SHP77 (cell line): ENCODE results near the gene WDR7.
A peak's percentile ranks its signal among the peaks of the same experiment; 100 is the strongest.

ENCODE experiments used
- DNase-seq, 2 experiments: peaks; one replicate each; lab custom pipeline; 2025; lab: John Stamatoyannopoulos, UW

WDR7 gene

DNA sequence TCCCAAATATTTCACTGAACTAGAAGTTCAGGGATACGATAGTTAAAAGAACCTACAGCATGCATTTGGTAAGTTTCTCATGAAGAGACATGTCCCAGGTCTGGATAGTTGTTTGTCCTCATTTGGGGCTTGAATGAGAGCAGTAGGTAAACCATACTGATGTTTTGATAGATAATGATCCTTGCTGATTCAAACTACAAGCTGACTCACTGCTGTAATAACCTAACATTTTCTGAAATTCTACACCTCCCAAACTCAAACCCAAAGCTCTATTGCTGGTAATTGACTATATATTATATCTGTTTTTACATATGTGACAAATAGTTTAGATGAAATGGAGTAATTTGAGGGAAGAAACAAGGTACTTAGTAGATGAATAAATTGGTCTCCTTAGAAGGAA is 341.6 kb downstream of the WDR7 start:
- DNase-seq: no peak

DNA sequence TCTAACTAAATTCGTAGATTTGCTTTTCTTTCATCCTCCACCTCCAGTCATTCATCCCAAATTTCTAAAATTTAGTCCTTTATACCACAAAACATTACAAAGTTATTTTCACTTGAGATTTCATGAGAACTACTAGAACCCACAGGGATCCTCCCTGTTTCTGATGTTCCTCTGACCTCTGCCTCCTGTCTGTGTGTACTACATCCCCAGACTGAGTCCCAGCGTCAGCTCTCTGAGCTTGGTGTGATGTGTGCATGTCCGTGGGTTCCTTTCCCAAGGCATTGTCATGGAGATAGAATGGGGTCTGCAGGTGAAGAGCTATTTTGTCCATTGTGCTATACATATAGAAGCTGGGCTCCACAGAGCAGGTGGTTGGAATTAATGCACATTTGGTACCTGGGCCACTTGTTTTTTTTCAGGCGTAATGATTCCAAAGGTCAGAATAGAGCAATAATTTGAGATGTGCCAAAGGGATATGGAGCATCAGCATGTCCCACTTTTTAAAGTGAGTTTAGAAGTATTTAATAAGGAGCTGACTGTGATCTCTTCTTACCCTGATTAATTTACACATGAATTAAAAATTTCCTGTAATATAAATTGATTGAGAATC is 344.5 kb downstream of the WDR7 start:
- peak in 1 of 2 experiments; percentile 11 for DNase-seq

DNA sequence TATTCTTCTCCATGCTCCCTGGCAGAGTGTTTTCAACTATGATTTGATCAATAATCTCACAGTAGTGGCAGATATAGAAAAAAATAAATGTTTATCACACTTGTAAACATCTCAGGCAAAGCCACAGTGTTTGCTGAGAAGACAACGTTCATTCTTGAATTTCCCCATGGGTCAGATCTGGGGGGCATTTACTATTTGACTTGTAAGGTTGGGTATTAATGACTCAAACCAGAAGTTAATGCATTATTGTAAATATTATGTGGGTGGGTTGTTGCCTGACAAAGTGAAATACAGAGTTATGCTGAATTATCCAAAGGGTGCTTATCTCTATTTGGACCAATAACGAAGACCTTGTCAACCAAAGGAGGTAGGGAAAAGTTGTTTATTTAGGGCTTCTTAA is 346.0 kb downstream of the WDR7 start:
- no peak for DNase-seq

DNA sequence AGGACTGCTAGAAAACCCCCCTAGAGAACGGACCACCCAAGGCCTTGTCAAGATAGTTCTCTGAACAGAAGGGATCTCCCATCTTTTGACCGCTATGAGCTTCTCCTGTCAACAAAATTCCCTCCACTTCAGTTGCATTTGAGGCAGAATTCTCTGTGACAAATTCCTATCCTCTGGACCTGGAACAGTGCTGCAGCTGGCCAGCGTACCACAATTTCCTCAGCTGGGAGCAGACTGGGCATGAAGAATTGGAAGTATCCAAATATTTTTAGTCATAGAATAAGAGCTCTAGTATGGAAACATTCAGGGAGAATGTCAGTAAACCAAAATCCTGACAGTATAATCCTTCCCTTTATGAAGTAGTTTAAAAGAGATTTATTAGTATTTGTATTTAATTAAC is 348.7 kb downstream of the WDR7 start:
- no peak for DNase-seq

DNA sequence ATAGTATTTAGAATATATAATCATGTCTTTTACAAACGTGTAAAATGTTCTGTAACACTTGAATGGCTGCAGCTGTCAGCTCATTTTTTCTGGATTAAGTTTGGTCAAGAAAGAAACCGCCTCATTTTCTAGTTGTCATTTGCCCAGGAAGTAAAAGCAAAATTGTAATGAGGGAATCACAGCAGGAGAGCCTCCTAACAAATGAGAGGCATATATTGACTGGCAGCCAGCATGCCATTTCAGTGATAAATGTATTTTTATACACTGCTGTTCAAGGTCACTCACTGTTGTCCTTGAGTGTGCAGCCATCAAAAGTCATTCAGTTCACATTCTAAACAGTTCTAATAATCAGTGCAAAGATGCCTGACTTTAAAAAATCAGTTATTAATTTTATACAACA is 351.5 kb downstream of the WDR7 start:
- DNase-seq: no peak

DNA sequence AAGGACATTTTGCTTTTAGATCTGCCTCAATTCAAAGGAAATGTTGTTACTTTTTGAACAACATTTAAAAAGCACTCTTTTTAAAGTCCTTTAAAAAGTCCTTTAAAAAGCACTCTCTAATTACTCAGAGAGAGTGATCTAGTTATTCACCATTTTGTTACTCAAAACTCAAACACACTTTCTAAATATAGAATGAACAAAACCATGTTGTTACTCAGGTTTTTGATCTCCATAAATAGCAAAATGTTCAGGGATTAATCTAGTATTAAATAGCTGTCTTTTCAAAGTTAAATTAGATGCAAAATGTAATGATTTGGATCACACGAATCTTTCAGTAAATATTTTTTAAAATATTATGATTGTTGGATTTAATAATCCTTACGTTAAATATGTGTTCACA is 352.2 kb downstream of the WDR7 start:
- no peak for DNase-seq

DNA sequence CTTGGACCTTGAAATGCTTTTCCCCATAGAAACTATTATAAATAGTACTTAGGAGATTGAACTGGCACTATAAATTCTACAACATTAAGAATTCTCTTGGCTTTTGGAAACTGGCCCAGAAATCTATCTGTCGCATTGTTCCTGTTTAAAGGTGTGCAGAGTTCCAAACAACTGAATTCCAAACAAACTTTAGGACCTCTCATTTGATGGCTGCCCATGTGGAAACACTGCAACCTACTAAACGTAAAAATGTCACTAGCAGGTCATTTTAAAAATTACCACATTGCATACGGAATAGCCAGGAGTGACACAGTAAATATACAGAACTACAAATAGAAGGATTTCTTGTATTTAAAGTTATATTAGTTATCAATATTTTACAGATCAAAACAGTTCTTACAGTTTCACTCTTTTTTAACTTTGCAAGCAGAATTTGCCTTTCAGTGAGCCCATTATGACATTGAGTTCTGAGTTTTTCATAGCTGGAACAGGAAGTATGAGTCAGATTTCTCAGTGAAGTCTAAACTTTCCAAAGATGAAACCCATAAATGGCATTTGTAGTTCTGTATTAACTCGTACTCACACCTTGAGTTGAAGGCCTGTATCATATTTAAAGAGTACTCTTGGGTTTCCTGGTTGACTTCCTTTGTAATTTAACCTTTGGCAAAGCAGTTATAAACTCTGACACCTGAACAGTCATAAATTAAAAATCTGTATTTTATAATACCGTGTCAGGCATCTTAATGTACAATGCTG is 353.4 kb downstream of the WDR7 start:
- DNase-seq: no peak

DNA sequence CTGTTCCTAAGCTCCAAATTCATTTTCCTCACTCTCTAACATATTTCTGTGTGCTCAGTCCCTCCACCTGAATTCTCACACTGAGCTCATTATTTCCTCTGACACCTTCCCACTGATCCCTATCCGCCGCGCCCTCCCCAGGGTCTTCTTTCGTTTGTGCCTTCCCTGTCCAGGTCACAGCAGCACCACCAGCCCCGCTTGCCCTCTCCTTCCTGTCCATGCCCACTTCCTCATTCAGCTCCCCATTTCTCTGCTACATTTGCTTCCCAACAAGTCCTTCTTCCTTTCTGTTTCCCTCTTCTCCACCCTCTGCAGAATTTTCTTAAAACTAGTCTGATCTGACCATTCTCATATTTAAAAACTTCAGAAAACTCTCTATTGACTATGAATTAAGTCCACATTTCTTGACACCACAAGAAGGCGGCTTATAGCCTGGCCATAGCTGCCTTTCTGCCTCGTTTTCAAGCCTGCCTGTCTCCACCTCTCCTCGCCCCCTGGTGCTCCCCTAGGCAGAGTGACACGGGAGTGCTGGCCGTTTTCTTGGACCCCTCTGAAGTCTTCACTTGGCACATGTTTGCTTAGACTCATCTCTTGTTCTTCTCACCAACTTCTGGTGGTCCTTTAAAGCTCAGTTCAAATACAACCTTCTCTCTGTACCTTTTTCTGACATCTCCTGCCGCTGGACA is 357.0 kb downstream of the WDR7 start:
- no peak for DNase-seq

DNA sequence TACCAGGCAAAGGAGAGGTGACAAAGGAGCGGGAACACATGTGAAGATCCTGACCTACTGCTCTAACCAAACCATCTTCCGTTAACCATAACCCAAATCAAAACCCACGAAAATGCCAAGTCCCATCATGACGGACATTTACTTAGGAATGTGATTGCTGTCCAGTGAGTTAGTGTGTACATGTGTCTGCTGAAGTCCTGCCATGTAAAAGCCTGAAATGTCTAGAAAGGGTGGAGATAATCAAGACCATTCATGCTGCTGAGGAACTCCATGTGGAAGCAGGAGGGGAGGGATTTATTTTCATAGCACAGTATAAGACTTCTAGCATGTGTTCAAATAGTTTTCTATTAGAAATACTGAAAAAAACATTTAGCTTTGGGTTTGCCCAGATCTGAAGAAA is 358.7 kb downstream of the WDR7 start:
- no peak for DNase-seq

DNA sequence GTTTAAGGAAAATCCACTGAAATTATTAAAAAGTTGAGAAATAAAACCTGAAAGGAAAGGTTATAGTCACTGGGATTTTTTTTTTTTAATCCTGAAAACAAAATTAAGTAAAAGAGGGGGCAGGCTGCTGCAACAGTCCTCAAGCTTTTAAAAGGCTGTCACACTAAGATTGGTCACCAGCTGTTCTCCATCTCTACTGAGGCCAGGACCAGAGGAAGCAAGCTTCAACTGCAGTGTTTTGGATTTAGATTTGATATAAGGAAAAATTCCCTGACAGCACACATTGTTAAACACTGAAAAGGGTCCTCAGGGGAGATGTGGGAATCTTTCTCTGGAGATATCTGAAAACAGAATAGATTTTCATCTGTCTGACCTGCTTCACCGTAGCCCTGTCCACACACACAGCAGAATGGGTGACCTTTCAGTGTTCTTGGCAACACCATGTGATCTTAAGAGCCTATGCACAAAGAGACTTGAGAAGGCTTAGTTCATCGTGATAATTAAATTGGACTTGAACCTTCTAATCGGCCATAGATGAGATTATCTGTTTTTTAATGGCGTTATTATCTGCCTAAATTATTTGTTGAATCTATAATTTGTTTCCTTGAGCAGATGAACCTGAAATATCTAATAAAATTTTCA is 363.7 kb downstream of the WDR7 start:
- no peak for DNase-seq

DNA sequence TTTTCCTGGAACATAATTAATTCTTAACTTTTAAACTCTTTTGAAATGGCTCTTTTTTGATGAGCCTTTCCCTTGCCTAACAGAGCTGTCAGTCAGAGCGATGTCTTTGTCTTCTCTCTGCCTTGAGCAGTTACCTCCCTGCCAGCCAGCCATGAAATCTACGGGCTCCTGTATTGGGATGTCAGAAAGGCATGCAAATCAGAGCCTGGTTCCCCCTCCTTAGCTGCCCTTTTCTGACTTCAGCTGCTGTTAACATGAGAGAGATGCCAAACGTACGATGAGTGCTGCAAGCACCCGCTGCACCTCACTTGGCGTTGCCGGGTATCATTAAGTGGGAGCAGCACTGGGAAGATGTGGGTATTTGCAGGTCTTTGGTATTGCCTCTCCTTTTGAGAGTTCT is 364.3 kb downstream of the WDR7 start:
- DNase-seq: no peak

DNA sequence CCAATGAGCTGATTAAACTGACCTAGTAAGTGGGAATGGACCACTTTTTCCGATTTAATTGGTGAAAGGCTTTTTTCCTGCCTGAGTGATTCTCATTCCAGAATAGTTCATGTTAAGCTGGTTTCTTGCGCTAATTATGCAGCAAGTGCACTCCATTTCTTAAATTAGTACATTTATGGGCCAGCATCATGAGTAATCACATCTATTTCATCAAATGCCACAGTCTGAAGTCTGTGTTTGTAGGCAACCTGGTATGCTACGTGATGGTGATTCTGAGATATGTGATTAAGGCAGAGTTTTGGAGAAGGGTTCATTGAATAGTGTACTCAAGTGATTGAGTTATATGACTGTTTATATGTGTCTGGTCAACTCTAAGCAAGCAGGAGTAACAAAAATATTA is 367.7 kb downstream of the WDR7 start:
- DNase-seq: no peak

DNA sequence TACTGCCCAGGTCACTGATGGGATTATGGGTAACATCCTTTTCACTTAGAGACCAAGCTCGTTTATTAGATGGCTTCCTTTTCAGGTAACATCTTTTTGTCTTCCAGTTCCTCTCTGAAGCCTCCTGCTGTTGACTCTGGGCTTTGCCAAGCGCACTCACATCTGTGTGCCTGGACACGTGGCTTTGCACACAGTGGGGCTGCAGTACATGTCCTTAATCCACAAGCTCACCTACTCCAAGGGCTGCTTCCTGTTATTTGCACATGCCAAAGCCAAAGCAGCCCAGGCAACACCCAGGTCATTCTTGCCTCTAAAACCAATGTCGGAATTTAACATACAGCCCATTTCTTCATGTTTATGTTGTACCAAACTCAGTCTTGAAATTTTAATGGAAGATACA is 371.6 kb downstream of the WDR7 start:
- DNase-seq: no peak

DNA sequence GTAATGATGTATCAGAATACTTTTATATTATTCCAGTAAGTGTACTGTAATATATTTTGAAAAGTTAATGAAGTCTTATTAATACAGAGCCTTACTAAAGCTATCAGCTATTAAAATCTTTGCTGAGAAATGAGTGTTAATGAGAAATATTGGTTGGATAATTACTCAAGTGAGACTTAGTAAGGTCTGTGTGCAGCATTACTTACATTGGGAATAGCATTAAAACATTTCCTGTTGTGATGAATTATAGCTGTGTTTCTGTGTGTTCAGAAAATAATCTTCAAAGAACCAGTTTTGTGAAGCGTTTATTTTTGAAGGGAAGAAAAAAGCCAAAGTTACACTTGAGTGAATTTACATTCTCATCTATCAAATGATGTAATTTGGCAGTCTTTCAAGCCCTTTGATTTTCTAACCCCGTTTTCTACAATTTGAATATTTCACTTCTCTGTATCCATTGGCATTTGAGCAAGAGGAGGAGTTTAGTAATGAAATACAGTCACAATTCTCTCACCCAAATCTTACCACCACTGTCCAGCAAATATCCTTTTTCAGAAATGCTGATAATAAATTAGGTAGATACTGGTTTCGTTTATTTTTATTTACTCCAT is 372.2 kb downstream of the WDR7 start:
- no peak for DNase-seq

DNA sequence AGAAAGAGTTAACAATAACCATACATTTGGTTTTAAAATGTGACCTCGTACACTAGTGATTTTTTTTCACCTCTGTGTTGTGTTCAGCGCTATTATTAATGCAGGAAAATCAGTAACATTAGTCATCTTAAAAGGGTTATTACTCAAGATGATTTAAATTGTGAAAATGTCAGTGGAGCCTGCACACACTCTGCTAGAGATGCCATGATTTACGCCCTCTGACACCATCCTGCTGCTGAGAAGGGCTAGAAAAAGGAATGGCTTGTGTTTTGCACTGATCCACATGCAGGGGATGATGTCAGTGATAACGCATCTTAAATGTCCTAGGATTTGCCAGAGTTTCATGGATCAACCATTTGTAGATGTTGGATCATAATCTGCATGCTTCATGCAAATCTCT is 374.4 kb downstream of the WDR7 start:
- DNase-seq: no peak

DNA sequence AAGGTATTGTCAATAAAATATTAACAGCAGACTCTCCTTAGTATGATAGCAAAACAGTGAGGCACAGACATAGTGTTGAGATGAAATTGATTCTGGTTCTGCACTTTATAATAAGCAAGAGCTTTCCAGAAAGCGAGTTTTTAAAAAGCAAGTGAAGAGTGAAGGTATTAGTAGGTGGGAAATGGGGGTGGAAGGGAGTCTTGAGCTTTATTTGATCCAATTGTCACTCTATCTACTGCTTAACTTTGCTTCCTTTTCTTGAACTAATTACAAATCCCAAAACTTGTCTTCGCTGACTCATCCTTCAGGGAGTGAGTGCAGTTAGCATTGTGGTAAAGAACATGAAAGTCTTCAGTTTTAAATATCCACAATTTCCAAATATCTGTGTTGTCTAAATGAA is 375.2 kb downstream of the WDR7 start:
- DNase-seq: no peak

DNA sequence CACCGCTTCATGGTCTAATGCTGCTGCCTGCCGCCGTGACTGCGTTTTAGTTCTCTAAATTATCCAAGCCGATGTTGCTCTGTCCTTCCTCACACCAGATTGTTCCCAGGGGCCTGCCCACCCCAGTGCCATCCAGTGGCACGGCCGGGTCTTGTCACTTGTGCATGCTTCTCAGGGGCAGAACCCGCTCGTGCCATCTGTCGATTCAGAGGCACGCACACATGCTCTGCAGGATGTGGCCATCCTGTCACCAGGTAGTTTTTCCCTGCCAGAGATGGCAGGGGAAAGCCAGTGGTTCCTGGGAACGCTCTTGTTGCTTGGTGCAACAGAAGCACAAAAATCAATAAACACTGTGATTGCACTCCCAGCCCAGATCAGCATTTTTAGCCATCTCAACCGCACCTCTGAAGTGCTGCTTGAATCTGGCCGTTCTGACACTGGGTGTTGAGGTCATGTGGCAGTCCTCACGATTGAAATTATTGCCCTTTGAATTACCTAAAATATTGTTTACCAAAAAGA is 376.1 kb downstream of the WDR7 start:
- DNase-seq: peak in 1 of 2 experiments; percentile 22

DNA sequence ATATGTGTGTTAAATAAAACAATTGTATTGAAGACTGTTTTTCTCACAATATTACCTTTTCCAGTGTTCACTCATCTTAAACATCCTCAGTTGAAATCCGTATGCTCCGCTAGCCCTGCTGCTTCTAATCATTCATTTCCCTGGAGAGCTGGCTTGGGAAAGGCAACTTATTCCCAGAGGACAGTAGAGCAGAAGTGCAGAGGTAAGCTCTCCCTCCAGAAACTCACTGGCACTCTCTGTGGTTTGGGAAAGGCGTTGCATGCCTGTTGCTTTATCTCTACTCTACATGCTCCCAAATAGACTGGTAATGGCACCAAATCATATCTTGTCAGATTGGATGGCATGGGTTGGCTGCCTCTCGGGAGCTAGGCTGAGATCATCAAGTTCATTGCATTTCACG is 378.6 kb downstream of the WDR7 start:
- DNase-seq: peak in 1 of 2 experiments; percentile 27

DNA sequence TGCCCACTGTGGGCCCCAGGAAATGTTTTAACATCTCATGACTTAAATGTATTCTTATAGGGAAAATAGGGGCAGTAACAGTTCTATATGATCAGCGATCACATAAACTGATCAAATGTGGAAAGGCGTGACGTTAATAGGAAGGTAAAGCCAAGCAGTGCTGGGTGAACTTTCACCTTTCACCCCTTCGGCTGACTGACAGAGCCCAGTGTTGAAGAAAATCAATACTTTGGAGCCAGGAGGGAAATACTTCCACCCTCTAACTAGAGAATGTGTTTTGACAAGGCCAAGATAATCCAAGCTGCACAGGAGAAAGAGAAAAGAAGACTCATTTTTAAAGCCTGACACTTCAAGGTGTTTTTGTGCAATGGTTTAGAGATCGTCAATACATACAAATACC is 379.3 kb downstream of the WDR7 start:
- DNase-seq: no peak

DNA sequence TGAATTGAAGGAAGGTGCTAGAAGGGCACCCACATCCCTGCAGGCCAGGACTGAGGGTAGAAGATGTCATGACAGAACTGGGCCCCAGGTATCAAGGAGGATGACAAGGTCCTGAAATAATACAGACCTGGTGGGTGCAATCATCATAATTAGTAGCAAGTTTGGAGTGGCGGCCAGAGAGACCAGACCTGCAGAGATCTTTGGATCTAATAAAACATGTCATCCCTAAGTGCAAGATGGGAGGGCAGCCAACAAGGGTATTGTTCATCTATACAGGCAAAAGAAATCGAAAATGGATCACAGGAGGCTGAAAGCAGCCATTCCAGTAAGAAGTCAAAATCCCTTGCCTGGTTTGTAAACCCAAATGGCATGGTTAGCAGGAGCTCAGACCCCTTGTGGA is 384.4 kb downstream of the WDR7 start:
- no peak for DNase-seq

DNA sequence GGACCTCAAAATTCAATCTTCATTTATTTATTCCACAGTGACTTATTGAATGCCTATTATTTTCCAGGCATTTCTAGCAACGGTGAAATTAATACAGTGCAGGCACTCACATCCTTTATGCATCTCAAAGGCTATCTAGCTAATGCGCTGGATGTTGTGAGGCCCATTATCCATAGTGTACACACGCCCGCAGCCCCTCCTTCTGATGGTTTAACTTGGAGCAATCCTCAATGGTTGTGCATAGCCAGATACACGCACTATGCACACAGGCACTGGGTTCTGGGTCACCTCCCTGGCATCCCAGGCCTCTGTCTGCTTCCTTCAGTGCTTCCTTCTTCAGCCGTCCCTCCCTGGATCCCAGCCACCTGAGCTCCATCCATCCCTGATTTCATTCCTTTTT is 387.2 kb downstream of the WDR7 start:
- DNase-seq: no peak

DNA sequence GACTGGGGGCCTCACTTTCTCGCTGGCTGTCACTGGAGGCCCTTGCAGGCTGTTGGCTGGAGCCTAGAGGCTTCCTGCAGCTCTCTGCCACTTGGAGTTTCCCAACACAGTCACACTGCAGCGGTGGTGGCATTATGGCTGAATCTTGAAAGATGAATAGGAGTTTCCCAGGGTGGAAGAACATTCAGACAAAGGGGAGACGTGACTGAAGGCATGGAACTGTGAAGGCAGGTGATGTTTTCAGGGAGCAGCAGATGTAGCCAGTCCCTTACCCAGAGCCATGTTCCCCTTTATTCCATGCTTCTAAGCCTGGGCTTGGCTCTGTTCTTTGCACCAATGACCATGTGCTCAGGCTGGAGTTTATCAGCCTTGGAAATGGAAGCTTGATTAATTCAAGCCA is 389.0 kb downstream of the WDR7 start:
- DNase-seq: no peak
